Stimulated activated CD4-positive, alpha-beta T cell treated with anti-CD3 and anti-CD28 coated beads, Interleukin-4, amount 100 ng/mL, for 24 hours (primary cell): ENCODE data around the gene KIAA0825.
"Not testable (repeated sequence)": the region's sequence is repeated elsewhere in the genome, so short reads cannot be mapped to it uniquely, and the experiment has no call there.

Source experiments
- DNase-seq: peaks from one replicate; pipeline ENCODE4 v3.0.0-alpha.2; 2020

KIAA0825 gene

GRCh38 chr5:94362857-94363256, 255.5 kb downstream of the KIAA0825 start:
- DNase-seq = no peak

- no peak for DNase-seq
These were observed 256.3 kb downstream of the KIAA0825 start for GRCh38 chr5:94361832-94362796.

GRCh38 chr5:94361161-94361560, 257.2 kb downstream of the KIAA0825 start:
- DNase-seq = no peak

- no peak for DNase-seq
These were observed 257.8 kb downstream of the KIAA0825 start for GRCh38 chr5:94360382-94361130.

GRCh38 chr5:94359880-94360279, 258.5 kb downstream of the KIAA0825 start:
- no peak for DNase-seq

GRCh38 chr5:94355811-94356210, 262.6 kb downstream of the KIAA0825 start:
- DNase-seq = no peak

- DNase-seq = not testable (repeated sequence)
These were observed 263.4 kb downstream of the KIAA0825 start for GRCh38 chr5:94354837-94355485.

GRCh38 chr5:94353605-94354004, 264.8 kb downstream of the KIAA0825 start:
- DNase-seq = no peak

- no peak for DNase-seq
These were observed 271.3 kb downstream of the KIAA0825 start for GRCh38 chr5:94347130-94347529.

- no peak for DNase-seq
These were observed 273.1 kb downstream of the KIAA0825 start for GRCh38 chr5:94345257-94345656.

GRCh38 chr5:94337617-94338016, 280.8 kb downstream of the KIAA0825 start:
- no peak for DNase-seq

GRCh38 chr5:94335936-94336335, 282.5 kb downstream of the KIAA0825 start:
- DNase-seq = no peak

GRCh38 chr5:94329115-94329514, 289.3 kb downstream of the KIAA0825 start:
- DNase-seq = no peak

- DNase-seq = no peak
These were observed 291.8 kb downstream of the KIAA0825 start for GRCh38 chr5:94326586-94326985.

- DNase-seq = no peak
These were observed 301.2 kb downstream of the KIAA0825 start for GRCh38 chr5:94316916-94317838.

GRCh38 chr5:94314460-94315131, 303.8 kb downstream of the KIAA0825 start:
- no peak for DNase-seq

- DNase-seq = no peak
These were observed 304.7 kb downstream of the KIAA0825 start for GRCh38 chr5:94313696-94314095.

GRCh38 chr5:94313188-94313587, 305.2 kb downstream of the KIAA0825 start:
- no peak for DNase-seq

GRCh38 chr5:94312298-94312697, 306.1 kb downstream of the KIAA0825 start:
- no peak for DNase-seq

- DNase-seq = no peak
These were observed 307.6 kb downstream of the KIAA0825 start for GRCh38 chr5:94310833-94311232.

- no peak for DNase-seq
These were observed 309.3 kb downstream of the KIAA0825 start for GRCh38 chr5:94309141-94309540.

- DNase-seq = no peak
These were observed 310.0 kb downstream of the KIAA0825 start for GRCh38 chr5:94308442-94308841.
